Activated T-cell treated with anti-CD3 and anti-CD28 coated beads for 24 hours (primary cell): Measurements from ENCODE around the gene VMP1.

Source experiments
- DNase-seq: peaks from one replicate; pipeline ENCODE4 v3.0.0-alpha.2; 2020; ENCODE audit warnings: low read depth

VMP1 gene

DNA sequence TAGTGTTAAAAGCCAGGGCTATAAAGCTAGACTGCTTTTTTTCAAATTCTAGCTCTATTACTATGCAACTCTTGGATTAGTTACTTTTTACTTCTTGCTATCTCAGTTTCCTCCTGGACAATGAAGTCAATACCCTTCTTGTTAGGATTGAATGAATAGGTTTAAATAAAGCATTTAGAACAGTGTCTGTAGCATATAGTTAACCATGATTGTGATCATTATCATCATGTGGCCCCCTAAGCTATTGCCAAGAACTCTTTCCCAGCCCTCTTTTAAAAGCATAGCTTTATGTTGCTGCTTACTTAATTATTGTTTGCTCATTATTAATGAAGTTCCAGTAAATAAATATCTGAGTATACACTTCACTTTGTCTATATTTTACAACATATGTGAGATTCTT is 4.5 kb downstream of the VMP1 start:
- no peak for DNase-seq

DNA sequence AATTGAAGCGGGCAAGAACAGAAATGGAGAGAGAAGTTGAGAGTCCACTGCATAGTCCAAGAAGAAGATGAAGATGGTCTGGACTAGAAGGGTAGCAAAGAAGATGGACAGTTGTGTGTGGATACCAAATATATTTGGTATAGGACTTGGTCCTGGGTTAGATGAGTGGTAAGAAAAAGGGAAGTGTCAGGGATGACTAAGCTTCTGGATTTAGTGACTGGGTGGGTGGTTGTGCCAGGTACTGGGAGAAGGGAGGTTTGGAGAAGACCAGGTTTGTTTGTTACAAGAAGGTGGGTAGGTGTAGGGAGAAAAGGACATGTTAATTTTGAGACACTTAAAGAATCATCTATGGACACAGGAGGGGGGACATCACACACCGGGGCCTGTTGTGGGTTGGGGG is 5.4 kb downstream of the VMP1 start:
- DNase-seq: no peak

DNA sequence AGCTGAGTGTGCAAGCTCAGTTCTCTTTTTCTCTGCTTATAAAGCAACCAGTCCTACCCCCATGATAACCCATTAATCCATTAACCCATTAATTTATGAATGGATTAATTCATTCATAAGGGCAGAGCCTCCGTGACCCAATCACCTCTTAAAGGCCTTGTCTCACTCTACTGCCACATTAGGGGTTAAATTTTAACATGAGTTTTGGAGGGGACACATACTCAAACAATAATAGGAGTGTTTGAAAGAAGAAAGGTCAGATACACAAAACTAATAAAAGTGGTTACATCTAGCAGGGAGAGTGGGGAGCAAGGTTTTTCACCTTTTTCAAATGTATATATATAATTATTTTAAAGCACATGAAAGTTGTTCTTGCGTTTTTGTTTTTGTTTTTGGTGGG is 6.8 kb downstream of the VMP1 start:
- no peak for DNase-seq

DNA sequence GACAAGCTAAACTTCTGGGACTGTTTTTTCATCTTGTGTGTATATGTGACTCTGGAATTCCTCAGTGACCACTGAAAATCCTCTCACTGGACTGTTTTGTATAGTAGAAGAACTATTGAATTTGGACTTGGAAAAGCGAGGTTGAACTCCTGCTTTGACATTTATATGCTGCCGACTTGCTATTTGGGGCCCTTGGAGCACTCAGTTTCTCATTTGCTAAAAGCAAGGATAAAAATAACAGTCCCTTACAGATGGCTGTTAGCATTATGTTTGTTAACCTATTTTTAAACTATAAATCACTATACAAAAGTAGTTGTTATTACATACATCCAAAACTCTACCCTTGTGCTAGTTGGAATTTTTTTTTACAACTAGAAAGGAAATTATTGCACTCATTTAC is 9.0 kb downstream of the VMP1 start:
- DNase-seq: no peak

DNA sequence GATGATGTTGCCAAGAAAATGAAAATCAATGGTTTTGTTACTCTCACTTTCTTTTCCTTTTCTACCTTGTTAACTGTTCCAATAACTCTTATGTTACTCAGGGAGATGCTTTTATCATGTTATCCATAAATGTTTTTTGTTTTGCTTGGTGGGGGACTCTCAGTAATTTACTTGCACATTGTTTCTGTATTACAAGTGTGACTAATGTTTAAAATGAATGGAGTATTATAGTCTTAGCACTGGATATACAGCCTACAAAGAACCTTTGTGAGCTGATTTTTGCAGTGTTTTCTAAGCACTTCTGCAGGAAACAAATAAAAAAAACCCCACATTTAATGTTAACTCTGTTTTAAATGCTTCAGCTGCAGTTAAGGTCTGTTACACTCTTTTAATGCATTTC is 12.1 kb downstream of the VMP1 start:
- DNase-seq: no peak

GRCh38 chr17:59722623-59723022 is 15.2 kb downstream of the VMP1 start:
- DNase-seq: no peak

- DNase-seq: no peak
Measured at GRCh38 chr17:59723041-59723440, 15.6 kb downstream of the VMP1 start.

GRCh38 chr17:59723607-59724006 is 16.2 kb downstream of the VMP1 start:
- no peak for DNase-seq

GRCh38 chr17:59725691-59726090 is 18.2 kb downstream of the VMP1 start:
- no peak for DNase-seq

DNA sequence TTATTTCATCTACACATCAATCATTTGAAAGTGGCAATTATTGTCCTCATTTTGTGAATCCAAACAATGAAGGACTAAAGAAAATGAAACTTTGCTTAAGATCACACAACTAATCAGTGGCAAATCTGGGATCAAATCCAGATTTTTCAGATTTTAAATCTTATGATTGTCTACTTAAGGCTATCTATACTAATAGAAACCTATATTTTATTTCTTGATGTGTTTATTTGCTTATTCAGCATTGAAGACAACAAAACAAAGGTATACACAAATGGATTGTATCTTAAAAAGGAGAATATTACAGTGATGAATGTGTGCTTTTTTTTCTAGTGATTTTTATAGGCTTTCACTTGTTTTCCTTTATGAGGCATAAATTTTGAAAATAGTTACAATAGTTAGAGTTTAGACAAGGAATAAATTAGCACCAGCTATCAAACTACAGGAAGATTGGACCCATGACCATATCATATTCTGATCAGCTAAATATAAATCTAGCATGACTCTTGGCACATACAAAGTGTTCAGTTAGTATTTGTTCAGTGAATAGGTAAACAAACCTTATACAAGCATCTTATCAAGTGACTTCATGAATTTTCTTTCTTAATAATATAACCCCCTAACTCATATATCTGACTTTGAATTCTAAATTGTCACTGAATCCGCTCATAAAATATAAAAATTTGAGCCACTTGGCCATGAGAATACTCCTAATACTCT is 20.5 kb downstream of the VMP1 start:
- DNase-seq: no peak

DNA sequence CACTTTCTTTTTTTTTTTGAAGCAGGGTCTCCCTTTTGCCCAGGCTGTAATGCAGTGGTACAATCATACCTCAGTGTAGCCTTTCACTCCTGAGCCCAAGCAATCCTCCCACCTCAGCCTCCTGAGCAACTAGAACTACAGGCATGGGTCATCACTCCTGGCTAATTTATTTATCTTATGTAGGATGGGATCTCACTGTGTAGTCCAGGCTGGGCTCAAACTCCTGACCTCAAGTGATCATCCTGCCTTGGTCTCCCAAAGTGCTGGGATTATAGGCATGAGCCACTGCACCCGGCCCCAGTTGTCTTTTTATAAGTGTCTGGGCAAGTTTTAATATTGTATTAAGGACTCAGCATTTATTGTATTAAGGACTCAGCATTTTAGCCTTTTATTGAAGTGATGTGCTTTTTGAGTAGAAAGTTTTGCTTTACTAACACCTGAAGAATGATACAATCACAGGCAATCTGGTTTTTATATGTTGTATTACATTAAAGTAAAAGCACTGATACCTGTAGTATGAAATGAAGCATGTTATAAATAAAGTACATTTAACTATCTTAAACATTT is 22.9 kb downstream of the VMP1 start:
- no peak for DNase-seq

- DNase-seq: no peak
Measured at GRCh38 chr17:59733697-59734096, 26.2 kb downstream of the VMP1 start.

- DNase-seq: no peak
Measured at GRCh38 chr17:59734226-59734625, 26.8 kb downstream of the VMP1 start.

DNA sequence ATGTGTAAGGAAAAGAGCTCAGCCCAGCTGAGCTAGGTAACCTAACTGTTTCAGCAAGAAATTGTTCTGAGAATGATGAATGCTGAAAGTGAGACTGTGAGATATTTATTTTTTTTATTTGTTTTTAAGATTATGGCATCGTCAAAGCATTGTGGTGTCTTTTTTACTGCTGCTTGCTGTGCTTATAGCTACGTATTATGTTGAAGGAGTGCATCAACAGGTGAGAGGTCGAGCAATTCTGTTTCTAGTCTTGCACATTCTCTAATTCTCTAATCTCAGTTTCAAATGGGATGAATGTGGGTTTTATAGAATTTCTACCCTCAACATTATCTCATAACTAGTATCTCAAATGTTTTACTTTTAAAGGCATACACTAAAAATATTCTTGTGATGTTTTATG is 29.9 kb downstream of the VMP1 start:
- DNase-seq: no peak

GRCh38 chr17:59743842-59744241 is 36.4 kb downstream of the VMP1 start:
- no peak for DNase-seq

- no peak for DNase-seq
Measured at GRCh38 chr17:59745040-59745439, 37.6 kb downstream of the VMP1 start.

GRCh38 chr17:59746849-59747445 is 39.5 kb downstream of the VMP1 start:
- DNase-seq: no peak

- DNase-seq: no peak
Measured at GRCh38 chr17:59748591-59748990, 41.1 kb downstream of the VMP1 start.

- no peak for DNase-seq
Measured at GRCh38 chr17:59751955-59752413, 44.5 kb downstream of the VMP1 start.

GRCh38 chr17:59752446-59752845 is 45.0 kb downstream of the VMP1 start:
- no peak for DNase-seq

GRCh38 chr17:59752922-59753321 is 45.5 kb downstream of the VMP1 start:
- DNase-seq: no peak

- DNase-seq: no peak
Measured at GRCh38 chr17:59753522-59754467, 46.3 kb downstream of the VMP1 start.

DNA sequence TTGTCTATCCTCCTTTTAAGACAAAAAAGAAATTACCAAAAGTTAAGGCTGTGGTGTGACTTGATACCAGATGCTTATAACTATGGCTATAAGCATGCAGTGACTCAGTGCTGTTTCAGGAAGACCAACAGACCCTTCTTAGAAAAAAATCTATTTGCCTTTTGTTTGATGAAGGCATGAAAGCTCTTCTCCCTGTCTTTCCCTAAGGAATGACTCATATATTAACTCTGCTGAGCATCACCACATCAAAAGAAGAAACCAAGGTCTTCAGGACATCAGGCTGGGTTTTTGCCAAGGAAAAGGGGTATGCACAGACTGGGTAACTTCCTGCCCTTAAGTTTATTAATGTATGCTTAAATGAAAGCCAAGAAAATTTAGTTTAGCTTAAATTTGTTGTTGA is 47.1 kb downstream of the VMP1 start:
- DNase-seq: peak; percentile 23
